ENCODE results near the gene ACP7.

The ACP7 gene

GRCh38 chr19:39097299-39097698 is 13.1 kb downstream of the ACP7 start:
- no peak for TF ChIP-seq CTCF (IDR thresholded peaks at IDR 0.05; ENCODE audit: low read depth, low read length)
- DNase-seq: no peak
- Histone ChIP-seq H3K4me3 (ENCODE audit: low read depth, low read length) (no peak overlapping the region), H3K27ac (no peak overlapping the region), H3K9me3 (ENCODE audit: severe bottlenecking) (no peaks in the 10 kb centered on the region), H3K27me3 (ENCODE audit: insufficient read depth, low read depth, severe bottlenecking) (no peaks in the 10 kb centered on the region), H3K36me3 (no peaks in the 10 kb centered on the region)

- DNase-seq: no peak
- Histone ChIP-seq H3K27ac (no peak overlapping the region), H3K9me3 (ENCODE audit: severe bottlenecking) (no peaks in the 10 kb centered on the region), H3K4me3 (ENCODE audit: low read depth, low read length) (no peak overlapping the region), H3K27me3 (ENCODE audit: insufficient read depth, low read depth, severe bottlenecking) (no peaks in the 10 kb centered on the region), H3K36me3 (no peaks in the 10 kb centered on the region)
- no peak for TF ChIP-seq CTCF (IDR thresholded peaks at IDR 0.05; ENCODE audit: low read depth, low read length)
These were observed 13.6 kb downstream of the ACP7 start for GRCh38 chr19:39097721-39098120.

GRCh38 chr19:39098365-39099269 is 14.4 kb downstream of the ACP7 start:
- H3K4me3 ChIP-seq (ENCODE audit: low read depth, low read length): no peak overlapping the region

GRCh38 chr19:39099341-39099740 is 15.2 kb downstream of the ACP7 start:
- no peak for DNase-seq
- H3K9me3 ChIP-seq (ENCODE audit: severe bottlenecking): no peaks in the 10 kb centered on the region
- no peaks in the 10 kb centered on the region for H3K36me3 ChIP-seq
- no peaks in the 10 kb centered on the region for H3K27me3 ChIP-seq (ENCODE audit: insufficient read depth, low read depth, severe bottlenecking)
- no peak for TF ChIP-seq CTCF (IDR thresholded peaks at IDR 0.05; ENCODE audit: low read depth, low read length)
- H3K4me3 ChIP-seq (ENCODE audit: low read depth, low read length): no peak overlapping the region
- no peak overlapping the region for H3K27ac ChIP-seq

More at GRCh38 chr19:39098365-39099269, 14.4 kb downstream of the ACP7 start:
- TF ChIP-seq CTCF (IDR thresholded peaks at IDR 0.05; ENCODE audit: low read depth, low read length): no peak
- H3K9me3 ChIP-seq (ENCODE audit: severe bottlenecking): no peaks in the 10 kb centered on the region
- H3K27me3 ChIP-seq (ENCODE audit: insufficient read depth, low read depth, severe bottlenecking): no peaks in the 10 kb centered on the region
- no peak overlapping the region for H3K27ac ChIP-seq
- H3K36me3 ChIP-seq: no peaks in the 10 kb centered on the region
- DNase-seq: no peak

GRCh38 chr19:39100500-39101166 is 16.5 kb downstream of the ACP7 start:
- no peaks in the 10 kb centered on the region for H3K9me3 ChIP-seq (ENCODE audit: severe bottlenecking)
- no peak for DNase-seq
- no peak overlapping the region for H3K27ac ChIP-seq
- no peak for TF ChIP-seq CTCF (IDR thresholded peaks at IDR 0.05; ENCODE audit: low read depth, low read length)
- H3K4me3 ChIP-seq (ENCODE audit: low read depth, low read length): no peak overlapping the region
- no peaks in the 10 kb centered on the region for H3K36me3 ChIP-seq
- H3K27me3 ChIP-seq (ENCODE audit: insufficient read depth, low read depth, severe bottlenecking): no peaks in the 10 kb centered on the region

Data from WERI-Rb-1 (cell line).